Mucosa of descending colon (tissue), 3 donors: ENCODE data around the gene TMOD3. TPM values are rescaled to one million over a fixed set of nuclear protein-coding genes. Genes with fewer than 3 reads are reported as not detected.

Experiments used
- ATAC-seq: fragments of 200-7000 bp; cut with Tn5 transposase; one replicate; pipeline ENCODE4 v1.9.1; 2020; ENCODE audit warnings: mild to moderate bottlenecking, moderate library complexity
- DNase-seq, 3 donors: peaks; one replicate each; pipeline ENCODE4 v3.0.0-alpha.2; 2020
- H3K36me3 ChIP-seq: fragments of 200-600 bp; one replicate; pipeline ENCODE4 v1.8.0; 2021; ENCODE audit warnings: low read depth, mild to moderate bottlenecking
- H3K4me1 ChIP-seq: fragments of 200-600 bp; one replicate; pipeline ENCODE4 v1.8.0; 2021; ENCODE audit warnings: low read depth, mild to moderate bottlenecking
- H3K4me3 ChIP-seq: fragments of 200-600 bp; one replicate; pipeline ENCODE4 v1.8.0; 2021; ENCODE audit warnings: mild to moderate bottlenecking
- H3K9me3 ChIP-seq: fragments of 200-600 bp; one replicate; pipeline ENCODE4 v1.8.0; 2021; ENCODE audit warnings: mild to moderate bottlenecking
- CTCF ChIP-seq: fragments of 200-600 bp; IDR thresholded peaks from one replicate; pipeline ENCODE4 v1.8.0; 2022; ENCODE audit warnings: antibody characterized with exemption, mild to moderate bottlenecking
- intact Hi-C, 2 donors: fragments of 100-400 bp; cut with DNase I in 1 of 2; cut with micrococcal nuclease in 1 of 2; formaldehyde crosslinking; loops; one replicate each; pipeline versions ENCODE4 v1.11.0 to v1.11.1; 2022; cut with DNase I, micrococcal nuclease
- total RNA-seq, 3 donors: library from RNA; stranded (reverse); fragmentation: NEBNext Ultra II Directional in 2 of 3; extraction: Animal tissue kit (Norgen Biotek cat#: 25700) in 2 of 3; gene quantifications; one replicate each; pipeline versions ENCODE4 v1.2.1 to v1.2.4, GENCODE V29; 2021 to 2023
- donor health status: DM: no; HTN: no; CAD: no; lungs with moderate emphysema.
- donor health status: DM: no; HTN: no; CAD: no.
- donor health status: DM: no; HTN: yes; CAD: no.

The TMOD3 gene
- total RNA-seq, 3 donors from 2014 or later = 43.8 to 65.2 (median 63.7) TPM

GRCh38 chr15:51841406-51842040 is 12.1 kb downstream of the TMOD3 start:
- H3K9me3 ChIP-seq = no peaks in the 10 kb centered on the region
- H3K4me1 ChIP-seq = peaks cover 19% of the 10 kb centered on the region
- DNase-seq (no peak), ATAC-seq (no peak)
- intact Hi-C loops = no loop called here
- no peak overlapping the region for H3K4me3 ChIP-seq
- H3K36me3 ChIP-seq = no peaks in the 10 kb centered on the region
- TF ChIP-seq CTCF = no peak

- no peak for TF ChIP-seq CTCF
- H3K4me3 ChIP-seq = no peak overlapping the region
- intact Hi-C loops = no loop called here
- ATAC-seq (no peak), DNase-seq (no peak)
- H3K36me3 ChIP-seq = no peaks in the 10 kb centered on the region
- H3K4me1 ChIP-seq = peaks cover 19% of the 10 kb centered on the region
- H3K9me3 ChIP-seq = no peaks in the 10 kb centered on the region
These were observed 12.8 kb downstream of the TMOD3 start for GRCh38 chr15:51842265-51842664.

GRCh38 chr15:51842852-51843737 is 13.6 kb downstream of the TMOD3 start:
- intact Hi-C loops = no loop called here
- no peak for TF ChIP-seq CTCF
- H3K4me3 ChIP-seq = no peak overlapping the region
- no peaks in the 10 kb centered on the region for H3K9me3 ChIP-seq
- no peak for DNase-seq
- H3K4me1 ChIP-seq = peaks cover 19% of the 10 kb centered on the region
- peak; percentile 73 for ATAC-seq
- H3K36me3 ChIP-seq = no peaks in the 10 kb centered on the region

- intact Hi-C loops = no loop called here
- Histone ChIP-seq H3K9me3 (no peaks in the 10 kb centered on the region), H3K36me3 (no peaks in the 10 kb centered on the region), H3K4me3 (no peak overlapping the region), H3K4me1 (peaks cover 19% of the 10 kb centered on the region)
- no peak for TF ChIP-seq CTCF
- ATAC-seq (no peak), DNase-seq (no peak)
These were observed 15.4 kb downstream of the TMOD3 start for GRCh38 chr15:51844747-51845426.

- Histone ChIP-seq H3K4me3 (no peak overlapping the region), H3K9me3 (no peaks in the 10 kb centered on the region), H3K36me3 (no peaks in the 10 kb centered on the region), H3K4me1 (peaks cover 19% of the 10 kb centered on the region)
- intact Hi-C loops = no loop called here
- TF ChIP-seq CTCF = no peak
- no peak for ATAC-seq
- DNase-seq = no peak
These were observed 16.6 kb downstream of the TMOD3 start for GRCh38 chr15:51846066-51846462.
